HL-60/S4 treated with retinoic acid at 250 ng/mL for 4 days and 3 days (cell line): ENCODE results near the gene NOD1.

ENCODE experiments used
- in situ Hi-C: fragments of 300-500 bp; cut with MboI; formaldehyde crosslinking; loops from 2 replicates; pipeline ENCODE4 v1.7.0; 2022; ENCODE audit warnings: low sequenced_read_pairs

NOD1 gene

DNA sequence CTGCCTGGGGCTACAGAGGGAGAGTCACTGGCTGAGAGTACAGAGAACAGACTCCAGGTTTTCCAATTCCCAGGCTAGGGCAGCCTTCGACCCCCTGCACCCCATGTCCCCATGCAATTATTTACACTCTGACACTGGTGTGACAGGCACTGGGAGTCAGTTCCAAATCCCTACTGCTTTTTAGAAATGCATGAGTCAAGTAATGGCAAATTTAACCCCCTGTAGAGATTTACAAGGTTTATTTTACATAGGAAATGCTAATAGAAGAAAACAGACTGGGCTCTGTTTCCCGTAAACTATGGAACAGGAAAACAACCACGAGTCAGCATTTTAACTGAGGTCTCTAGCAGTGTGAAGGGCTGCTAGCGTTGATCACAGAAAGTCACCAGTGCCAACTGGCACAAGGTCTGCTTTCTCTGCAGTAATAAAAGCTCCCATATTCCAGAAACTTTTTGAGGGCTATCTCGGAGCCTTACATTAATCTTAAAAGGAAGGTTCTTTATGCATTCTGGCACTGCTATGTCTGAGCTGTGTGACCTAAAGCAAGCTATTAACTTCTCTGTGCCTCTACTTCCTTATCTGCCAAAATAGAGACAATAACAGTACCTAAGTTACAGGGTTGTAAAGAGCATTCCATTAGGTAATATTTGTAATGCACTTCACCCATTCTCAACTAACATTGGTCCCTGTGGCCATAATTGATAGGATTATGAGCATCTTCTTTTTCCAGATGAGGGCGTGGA is 28.2 kb downstream of the NOD1 start:
- in situ Hi-C loops = no loop called here

DNA sequence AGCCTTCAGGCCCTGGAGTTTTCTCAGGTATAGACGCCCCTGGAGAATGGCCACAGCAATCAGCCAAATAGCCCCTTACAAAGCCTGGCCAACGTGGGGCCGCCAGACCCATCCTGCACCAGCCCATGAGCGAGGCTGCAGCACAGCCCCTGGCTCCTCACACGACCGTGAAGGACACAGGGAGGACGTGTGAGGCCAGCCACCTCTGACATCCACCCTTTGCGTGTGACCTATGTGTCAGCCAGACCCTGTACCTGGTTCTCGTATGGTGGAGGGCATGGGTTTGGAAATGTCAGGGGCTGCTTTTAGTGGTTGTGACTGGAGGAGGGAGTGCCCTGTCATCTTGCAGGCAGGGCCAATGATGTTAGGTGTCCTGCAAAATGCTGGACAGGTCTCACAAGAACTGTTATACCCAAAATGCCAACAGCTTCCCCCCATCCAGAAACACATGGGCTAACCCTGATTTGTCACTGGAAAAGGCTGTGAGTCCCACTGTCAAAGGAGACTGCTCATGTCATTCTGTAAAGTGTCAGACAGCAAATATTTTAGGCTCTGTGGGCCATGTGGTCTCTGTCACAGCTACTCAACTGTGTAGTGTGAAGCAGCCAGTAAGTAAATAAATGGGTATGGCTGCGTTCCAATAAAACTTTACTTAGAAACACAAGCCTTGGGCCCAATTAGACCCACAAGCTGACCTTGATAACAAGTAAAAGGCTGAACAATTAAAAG is 30.0 kb downstream of the NOD1 start:
- in situ Hi-C loops = no loop called here

- in situ Hi-C loops = no loop called here
Measured at GRCh38 chr7:30447466-30447865, 31.1 kb downstream of the NOD1 start.

DNA sequence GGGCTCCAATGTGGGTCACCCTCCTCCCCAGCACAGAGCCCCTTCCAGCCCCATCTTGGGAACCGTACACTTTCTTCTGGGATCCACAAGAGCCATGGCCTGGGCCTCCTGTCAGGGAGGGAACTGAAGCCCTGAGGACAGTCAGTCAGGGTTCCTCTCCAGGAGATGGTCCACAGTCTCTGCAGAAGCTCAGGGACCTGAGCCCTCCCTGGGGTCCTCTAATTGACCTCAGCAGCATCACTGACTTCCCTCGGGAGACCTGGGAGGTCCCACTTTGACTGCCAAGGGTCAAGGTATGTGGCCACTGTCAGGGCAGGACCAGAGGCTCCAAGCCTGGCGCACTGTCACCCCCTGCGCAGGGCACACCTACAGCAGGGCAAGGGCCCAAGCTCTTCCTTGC is 32.3 kb downstream of the NOD1 start:
- in situ Hi-C loops = no loop called here

DNA sequence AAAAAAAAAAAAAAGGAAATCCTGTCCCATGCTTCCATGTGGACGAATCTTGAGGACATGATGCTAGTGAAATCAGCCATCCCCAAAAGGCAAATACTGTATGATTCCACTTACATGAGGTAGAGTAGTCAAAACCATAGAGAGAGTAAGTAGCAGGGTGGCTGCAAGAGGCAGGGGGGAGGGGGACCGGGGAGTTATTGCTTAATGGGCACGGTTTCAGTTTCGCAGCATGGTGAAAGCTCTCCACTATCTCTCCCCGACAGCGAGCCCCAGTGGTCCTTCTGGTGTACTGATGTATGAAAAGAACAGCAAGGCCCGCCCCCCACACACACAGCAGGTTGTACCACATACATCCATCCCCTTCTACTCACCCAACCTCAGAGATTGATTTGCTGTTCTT is 32.8 kb downstream of the NOD1 start:
- in situ Hi-C loops = no loop called here

DNA sequence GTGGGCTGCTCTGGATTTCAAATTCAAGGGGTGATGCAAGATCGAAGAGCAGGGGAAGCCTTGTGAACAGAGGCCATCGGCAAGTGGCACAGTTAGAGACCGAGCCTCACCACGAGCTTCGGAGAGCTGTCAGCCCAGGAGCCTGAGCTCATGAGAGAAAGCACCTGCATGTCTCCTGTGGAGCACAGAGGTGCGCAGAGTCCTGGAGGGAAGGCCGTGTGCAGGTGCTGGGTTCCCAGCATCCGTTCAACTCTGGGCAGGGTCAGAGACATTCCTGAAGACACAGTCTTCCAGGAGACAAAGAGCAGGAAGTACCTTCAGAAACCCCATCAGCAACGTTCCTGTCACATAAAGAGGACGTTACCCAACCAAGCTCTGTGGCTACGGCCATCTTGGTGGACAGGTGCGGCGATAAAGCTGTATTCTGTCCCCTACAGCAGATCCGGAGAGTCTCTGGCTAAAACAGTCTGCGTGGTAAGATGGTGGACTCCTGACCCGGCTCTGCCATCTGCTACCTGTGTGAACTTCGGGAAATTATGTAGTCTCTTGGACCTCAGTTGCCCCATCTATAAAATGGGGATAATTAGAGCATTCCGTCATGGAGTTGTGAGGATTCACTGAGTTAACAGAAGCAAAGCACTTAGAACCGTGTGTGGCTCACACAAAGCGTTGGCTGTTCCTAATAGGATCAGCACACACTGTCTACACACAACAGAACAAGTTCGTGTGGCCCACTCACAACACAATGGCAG is 40.6 kb downstream of the NOD1 start:
- in situ Hi-C loops = no loop called here

GRCh38 chr7:30436518-30436917 is 42.1 kb downstream of the NOD1 start:
- in situ Hi-C loops = no loop called here

GRCh38 chr7:30436046-30436445 is 42.5 kb downstream of the NOD1 start:
- in situ Hi-C loops = no loop called here

DNA sequence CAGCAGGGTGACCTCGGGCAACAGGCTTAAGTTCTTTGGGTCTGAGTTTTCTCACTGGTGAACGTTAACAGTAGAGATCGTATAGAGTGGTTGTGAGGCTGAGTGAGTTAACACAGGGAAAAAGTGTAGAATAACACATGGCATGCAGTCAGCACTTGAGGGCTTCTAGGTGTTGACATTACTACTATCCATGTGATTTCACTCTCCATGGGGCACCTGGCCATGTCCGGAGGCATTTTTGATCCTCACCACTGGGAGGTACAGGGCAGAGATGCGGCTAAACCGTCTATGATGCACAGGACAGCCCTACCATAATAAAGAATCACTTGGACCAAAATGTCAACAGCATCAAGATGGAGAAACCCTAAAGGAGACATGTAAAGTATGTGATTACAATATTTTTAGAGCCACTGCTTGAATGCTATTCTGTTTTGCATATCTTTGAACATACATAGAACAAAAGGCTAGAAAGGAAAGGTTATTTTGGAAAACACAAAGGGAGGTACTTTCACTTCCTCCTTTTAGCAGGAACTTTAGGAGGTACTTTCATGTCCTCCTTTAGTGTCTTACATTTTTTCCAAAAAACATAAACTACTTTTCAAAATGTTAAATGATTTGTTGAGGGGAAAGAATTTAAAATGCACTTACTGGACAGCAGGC is 44.3 kb downstream of the NOD1 start:
- in situ Hi-C loops = no loop called here

DNA sequence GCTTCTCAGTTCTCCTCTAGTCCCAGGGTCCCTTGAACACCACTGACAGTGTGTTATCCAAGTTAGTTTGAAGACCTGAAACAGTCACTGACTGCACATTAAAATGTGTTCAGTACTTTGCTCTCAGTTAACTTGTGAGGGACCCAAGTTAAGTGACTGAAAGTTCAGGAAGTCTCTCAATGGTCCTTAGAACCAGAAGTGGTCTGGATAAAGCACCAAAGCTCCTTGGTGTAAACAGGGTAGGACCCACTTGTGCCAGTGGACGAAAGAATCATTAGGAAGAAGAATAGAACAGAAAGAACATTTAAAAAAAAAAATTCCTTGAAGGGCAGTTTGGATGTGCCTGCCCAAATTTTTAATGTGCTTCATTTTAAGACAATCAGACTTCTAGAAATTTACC is 45.1 kb downstream of the NOD1 start:
- in situ Hi-C loops = no loop called here

DNA sequence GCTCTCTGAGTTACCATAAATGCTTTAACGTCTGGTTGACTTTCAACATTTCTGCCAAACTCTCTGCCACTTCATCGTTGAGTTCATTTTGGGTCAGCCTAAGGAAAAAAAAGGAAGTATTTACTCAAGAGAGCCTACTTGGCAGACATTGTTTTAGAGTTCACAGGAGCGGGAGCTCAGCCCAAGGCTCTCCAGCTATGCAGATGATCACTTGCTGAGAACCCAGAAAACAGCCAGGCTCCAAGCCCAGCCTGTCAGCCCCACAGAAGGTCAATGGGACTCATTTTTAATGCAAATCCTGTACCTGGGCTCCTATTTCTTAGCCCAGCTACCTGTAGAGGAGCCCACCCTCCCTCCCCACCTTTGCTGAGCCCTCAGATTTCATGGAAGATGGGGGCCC is 45.5 kb downstream of the NOD1 start:
- in situ Hi-C loops = no loop called here

DNA sequence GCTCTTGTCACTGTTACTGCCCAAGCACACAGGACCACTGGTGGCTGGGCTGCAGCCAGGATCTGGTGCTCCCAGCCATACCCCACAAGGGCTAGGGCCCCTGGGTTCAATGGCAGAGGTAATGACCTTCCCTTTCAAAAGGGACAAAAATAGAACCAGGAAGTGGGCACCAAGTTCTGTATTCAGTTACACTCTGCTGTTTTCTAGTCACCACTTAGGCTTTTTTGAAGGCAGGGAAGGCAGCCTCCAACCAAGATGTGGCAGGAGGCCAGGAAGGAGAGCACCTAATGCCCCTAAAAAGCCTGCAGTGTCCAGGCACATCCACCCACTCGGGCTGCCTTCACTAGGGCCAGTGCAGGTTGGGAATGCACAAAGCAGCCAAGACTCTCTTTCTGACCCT is 47.8 kb downstream of the NOD1 start:
- in situ Hi-C loops = no loop called here

GRCh38 chr7:30430276-30430675 is 48.3 kb downstream of the NOD1 start:
- in situ Hi-C loops = no loop called here

DNA sequence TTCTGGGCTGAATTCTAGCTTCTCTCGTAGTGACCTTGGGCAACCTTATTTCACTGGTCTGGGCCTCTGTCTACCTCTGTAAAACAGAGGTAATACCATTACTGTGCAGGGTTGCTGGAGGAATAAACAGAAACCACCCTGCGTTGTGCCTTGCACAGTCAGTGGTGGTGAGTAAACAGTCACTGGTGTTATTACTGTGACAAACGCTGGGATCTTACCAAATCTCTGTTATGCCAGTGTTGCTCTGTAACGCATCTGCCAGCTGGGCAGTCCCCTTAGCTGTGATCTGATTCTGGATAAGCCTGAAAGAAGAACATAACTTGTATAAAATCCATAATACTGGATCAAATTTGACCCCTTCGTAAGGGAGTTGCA is 49.4 kb downstream of the NOD1 start:
- in situ Hi-C loops = no loop called here

GRCh38 chr7:30428246-30429155 is 50.1 kb downstream of the NOD1 start:
- in situ Hi-C loops = no loop called here

GRCh38 chr7:30427296-30428070 is 51.1 kb downstream of the NOD1 start:
- in situ Hi-C loops = no loop called here

GRCh38 chr7:30424506-30424905 is 54.1 kb downstream of the NOD1 start:
- in situ Hi-C loops = no loop called here

- in situ Hi-C loops = no loop called here
Measured at GRCh38 chr7:30423788-30424505, 54.6 kb downstream of the NOD1 start.

DNA sequence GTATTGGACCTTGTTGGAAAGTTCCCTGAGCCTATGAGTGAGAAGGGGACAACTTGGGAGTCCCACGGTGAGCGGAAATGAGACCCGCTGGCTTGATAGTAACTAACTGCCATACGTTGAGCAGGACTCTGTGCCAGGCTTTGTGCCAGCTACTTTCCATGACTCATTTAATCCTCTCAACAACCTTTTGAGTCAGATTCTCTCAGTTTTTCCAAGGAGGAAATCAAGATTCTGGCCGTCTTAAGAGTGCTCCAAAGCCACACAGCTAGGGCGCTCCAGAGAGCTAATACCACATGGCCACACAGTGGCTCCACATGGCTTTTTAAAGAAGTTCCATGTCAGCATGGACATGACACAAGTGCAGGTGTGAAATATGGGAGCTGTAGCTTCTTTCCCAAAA is 55.7 kb downstream of the NOD1 start:
- in situ Hi-C loops = no loop called here
